ENCODE results near the gene MKNK1. TPM values are rescaled to one million over a fixed set of nuclear protein-coding genes. Genes with fewer than 3 reads are reported as not detected.

The MKNK1 gene
- total RNA-seq, 2 donors from 2014 or later, result 40.3 to 59.6 TPM

DNA sequence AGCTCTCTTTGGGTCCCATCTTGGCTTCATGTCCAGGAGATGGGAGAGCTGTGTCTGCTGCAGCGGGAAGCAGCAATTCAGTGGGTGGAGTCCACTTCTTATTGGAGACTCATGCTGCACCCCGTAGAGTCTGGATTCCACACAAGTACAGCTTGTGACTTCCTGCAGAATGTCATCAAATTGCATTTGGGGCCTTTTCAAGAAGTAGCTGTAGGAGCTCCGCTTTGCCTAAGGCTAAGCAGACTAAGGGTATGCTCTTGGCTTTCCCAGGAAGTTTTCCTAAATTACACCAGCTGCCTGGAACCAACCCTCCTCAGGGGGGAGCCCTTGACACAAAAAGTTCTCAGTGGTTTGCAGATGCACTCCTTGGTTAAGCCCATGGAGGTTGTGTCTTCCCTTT, 18.3 kb upstream of the MKNK1 start:
- DNase-seq (ENCODE audit: low spot score), result no peak
- intact Hi-C loops (cut with DNase I), result no loop called here

DNA sequence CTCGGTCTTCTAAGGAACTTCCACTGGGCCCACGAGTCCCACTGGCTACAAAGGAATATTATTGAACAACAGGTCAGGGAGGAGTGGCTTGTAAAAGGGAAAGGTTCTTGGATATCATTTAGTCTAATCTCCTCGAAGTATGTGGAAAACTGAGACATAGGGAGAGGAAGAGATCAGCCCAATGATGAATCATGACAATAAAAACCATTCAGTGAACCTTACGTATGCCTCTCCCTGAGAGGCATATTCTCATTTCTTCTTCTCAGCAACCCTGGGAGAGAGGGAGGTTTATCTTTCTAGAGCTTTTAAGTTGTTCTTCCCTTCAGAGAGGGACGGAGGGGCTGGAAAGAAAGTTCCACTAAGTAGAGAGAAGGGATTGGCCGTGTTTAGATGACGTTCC, 17.9 kb upstream of the MKNK1 start:
- intact Hi-C loops (cut with DNase I), result no loop called here
- DNase-seq (ENCODE audit: low spot score), result no peak

DNA sequence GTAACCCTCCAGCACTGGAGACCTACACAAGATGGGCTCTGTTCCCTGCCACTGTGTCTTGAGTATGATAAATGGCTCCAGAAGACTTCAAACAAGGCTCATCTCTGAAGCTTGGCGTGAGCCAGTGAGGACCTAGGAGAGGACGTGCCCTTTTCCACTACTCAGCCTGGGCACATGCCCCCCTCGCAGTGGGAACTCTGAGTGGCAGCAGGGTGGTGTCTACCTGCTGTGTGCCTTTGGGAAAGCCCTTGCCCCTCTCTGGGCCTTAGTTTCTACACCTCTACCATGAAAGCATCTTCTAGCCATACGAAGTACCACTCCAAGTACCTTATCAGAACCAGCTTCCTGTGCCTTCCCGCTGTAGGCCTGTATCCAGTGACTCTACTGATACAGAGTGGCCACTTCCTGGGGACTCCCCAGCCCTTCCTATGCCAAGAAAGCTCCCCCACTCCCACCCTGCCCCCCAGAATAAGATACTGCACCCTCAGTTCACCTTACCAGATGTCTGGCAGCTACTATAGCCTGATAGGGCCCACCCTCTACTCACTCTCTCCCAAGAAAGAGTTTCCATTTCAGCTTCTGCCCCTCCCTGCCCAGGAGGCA, 15.7 kb upstream of the MKNK1 start:
- intact Hi-C loops (cut with DNase I), result loop anchor here in 1 of 2 donors (5.0 kb wide), 1 partner anchor 103 kb away; no protein-coding TSS in a partner anchor
- no peak for DNase-seq (ENCODE audit: low spot score)

DNA sequence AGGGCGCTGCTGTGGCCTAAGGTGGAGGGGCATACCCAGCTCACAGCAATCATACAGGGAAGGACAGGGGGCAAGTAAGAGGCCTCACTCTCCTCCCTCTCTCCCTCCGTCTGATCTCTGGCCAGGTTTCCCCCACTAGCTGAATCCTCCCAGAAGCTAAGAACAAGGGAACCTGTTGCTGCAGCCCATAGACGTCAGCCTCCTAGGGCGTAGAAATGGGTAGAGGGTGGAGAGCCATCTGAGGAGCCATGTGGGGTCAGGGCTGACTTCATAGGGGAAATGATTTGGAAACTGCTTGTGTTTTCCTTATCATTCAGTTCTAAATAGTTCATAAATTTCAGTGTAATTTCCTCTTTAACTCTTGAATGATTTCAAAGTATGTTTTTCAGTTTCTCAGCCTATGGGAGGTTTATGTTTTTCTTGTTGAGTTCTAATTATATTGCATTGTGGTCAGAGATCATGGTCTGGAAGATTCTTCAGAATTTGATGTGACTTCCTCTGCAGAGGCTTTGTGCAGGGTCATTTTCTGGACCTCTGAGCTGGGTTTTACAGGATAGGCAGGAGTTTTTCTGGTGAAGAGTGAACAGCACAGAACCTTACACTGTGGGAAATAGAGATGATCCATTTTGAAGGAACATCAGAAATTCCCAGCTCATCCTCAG, 14.8 kb upstream of the MKNK1 start:
- no peak for DNase-seq (ENCODE audit: low spot score)
- intact Hi-C loops (cut with DNase I), result loop anchor here in 1 of 2 donors (5.0 kb wide), 1 partner anchor 103 kb away; no protein-coding TSS in a partner anchor

DNA sequence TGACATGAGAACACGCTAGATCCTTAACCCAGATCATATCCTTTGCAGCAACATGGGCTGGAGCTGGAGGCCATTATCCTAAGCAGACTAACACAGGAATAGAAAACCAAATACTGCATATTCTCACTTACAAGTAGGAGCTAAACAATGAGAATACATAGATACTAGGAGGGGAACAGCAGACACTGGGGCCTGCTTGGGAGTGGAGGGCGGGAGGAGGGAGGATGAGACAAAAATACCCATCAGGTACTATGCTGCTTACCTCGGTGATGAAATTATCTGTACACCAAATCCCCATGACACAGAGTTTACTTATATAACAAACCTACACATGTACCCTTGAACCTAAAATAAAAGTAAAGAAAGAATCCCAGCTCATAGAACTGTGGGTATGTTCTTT, 13.8 kb upstream of the MKNK1 start:
- intact Hi-C loops (cut with DNase I), result loop anchor here in 1 of 2 donors (5.0 kb wide), 1 partner anchor 104 kb away; no protein-coding TSS in a partner anchor
- no peak for DNase-seq (ENCODE audit: low spot score)

DNA sequence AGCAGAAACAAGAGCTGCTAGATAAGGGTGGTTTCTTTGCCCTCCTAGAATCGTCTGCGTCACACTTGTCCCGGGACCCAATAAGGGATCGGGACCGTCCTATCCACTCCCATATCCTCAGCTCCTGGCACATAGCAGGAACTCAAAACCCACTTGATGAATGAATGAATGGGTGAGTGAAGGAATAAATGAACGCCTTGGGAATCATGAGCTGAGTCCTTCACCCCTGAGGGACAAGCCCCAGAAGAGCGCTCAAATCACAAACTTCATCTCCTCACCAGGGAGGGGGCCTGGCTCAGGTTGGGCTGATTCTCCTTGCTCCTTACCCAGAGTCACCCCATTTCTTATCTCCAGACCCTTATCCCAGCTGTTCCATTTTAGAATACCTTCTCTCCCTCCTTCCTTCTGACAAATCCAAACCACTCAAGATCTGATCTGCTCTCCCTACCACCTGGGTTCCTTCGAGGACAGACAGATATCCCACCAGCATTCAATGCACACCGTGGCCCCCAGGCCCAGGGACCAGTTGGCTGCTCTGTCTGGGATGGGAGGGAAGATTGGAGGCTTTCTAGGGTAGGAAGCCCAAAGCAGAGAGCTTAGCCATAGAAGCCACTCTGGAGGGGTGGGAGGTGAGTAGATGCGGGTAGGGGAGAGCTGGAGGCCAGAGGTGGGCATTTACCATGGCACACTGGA, 13.2 kb upstream of the MKNK1 start:
- no peak for DNase-seq (ENCODE audit: low spot score)
- intact Hi-C loops (cut with DNase I), result loop anchor here in 1 of 2 donors (5.0 kb wide), 1 partner anchor 105 kb away; no protein-coding TSS in a partner anchor

DNA sequence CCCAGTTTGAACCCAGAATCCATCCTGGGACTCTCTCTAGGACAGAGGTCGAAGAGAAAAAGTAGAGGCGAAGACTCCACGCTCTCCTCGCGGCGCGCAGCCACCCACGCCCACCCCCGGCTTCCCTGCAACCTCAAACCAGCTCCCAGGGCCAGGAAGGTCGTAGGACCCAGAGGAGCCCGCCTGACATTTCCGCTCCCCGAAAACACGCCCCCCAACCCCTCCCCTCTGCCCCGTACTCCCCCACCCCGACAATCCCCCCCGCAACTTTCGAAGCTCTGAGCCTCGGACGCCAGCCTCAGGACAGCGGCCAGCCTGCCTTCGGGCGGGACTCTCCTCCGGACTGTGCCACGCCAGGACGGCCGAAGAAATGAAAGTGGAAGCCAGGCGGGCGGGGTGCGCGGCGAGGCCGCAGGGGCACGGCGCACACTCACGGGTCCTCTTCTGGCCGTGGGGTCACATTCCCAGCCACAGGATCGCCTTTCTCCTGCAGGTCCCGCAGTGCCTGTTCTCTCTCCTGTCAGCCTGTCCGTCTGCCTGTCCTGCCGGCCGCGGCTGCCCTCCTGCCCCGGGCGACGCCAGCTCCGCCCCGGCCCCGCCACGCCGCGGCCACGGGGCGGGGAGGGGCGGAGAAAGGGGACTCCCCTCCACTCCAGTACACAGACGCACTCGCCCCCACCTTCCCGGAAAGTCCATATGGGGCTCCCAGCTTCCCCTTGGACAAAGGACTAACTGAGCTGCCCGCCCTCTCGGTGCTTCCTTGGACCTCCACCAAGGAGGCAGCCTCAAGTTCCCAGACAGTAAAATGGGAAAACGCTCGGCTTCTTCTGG, 12.4 kb upstream of the MKNK1 start, which contains the start of gene MOB3C:
MOB3C (minus strand) TSS at position 535 of the 831 bp plus-strand sequence. CDS start 3,490 bp downstream, outside the sequence.
- DNase-seq (ENCODE audit: low spot score), result peak; percentile 96
- intact Hi-C loops (cut with DNase I), result loop anchor here in 1 of 2 donors (5.0 kb wide), 1 partner anchor 106 kb away; no protein-coding TSS in a partner anchor

DNA sequence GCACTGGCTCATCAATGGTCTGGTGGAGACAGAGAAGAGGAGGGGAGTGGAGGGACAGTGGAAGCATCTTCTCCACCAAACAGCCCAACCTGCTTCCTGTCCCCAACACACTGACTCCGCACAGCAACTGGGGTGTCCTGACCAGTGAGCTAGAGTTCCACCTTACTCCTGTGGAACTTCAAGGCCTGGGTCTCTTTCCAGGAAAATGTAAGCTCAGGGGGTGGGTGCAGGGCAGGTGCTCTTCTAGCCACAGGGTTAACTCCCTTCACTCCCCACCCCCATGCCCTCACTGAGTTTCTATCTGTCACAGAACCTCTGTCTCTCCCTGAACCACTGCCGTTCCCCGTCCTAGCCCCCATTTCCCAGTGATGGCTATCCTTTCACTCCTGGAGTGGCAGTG, 11.7 kb upstream of the MKNK1 start:
- DNase-seq (ENCODE audit: low spot score), result no peak
- intact Hi-C loops (cut with DNase I), result loop anchor here in 1 of 2 donors (5.0 kb wide), 1 partner anchor 107 kb away; no protein-coding TSS in a partner anchor

DNA sequence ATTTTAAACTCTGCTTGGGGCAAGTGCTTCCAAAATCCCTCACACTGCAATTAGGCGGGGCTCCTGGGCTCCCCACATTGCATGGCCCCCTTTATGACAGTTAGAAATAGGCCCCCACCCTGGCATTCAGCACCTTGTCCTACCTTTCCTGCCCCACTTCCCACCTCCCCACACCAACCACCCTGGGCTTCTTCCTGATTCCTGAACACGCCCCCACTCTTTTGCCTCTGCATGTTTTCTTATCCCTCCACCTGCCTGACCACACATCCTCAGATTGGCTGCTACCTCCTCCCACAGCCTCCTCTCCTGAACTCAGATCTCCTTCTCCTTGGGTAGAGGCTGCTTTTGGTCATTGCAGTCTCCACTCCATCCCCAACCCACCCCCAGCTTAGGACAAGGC, 11.0 kb upstream of the MKNK1 start:
- intact Hi-C loops (cut with DNase I), result loop anchor here in 1 of 2 donors (5.0 kb wide), 1 partner anchor 107 kb away; no protein-coding TSS in a partner anchor

DNA sequence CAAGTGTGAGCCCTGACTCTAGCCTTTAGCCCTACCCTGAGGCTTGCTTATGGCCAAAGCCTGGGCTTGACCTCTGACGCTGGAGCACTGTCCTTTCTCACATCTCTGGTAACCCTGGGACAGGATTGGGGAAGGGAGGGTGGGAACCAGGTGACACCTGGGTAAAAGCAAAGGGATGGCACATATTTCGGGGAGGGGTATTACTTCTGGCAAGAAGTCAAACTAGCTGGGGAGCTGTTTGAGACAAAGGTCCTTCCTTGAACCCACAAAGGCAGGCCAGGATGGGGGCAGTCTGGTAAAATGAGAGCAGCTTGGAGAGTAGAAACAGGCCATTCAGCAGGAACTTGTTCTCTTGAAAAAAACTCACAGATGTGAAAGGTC, 10.5 kb upstream of the MKNK1 start:
- no peak for DNase-seq (ENCODE audit: low spot score)
- intact Hi-C loops (cut with DNase I), result no loop called here

More for the DNA sequence above, 11.0 kb upstream of the MKNK1 start:
- no peak for DNase-seq (ENCODE audit: low spot score)

DNA sequence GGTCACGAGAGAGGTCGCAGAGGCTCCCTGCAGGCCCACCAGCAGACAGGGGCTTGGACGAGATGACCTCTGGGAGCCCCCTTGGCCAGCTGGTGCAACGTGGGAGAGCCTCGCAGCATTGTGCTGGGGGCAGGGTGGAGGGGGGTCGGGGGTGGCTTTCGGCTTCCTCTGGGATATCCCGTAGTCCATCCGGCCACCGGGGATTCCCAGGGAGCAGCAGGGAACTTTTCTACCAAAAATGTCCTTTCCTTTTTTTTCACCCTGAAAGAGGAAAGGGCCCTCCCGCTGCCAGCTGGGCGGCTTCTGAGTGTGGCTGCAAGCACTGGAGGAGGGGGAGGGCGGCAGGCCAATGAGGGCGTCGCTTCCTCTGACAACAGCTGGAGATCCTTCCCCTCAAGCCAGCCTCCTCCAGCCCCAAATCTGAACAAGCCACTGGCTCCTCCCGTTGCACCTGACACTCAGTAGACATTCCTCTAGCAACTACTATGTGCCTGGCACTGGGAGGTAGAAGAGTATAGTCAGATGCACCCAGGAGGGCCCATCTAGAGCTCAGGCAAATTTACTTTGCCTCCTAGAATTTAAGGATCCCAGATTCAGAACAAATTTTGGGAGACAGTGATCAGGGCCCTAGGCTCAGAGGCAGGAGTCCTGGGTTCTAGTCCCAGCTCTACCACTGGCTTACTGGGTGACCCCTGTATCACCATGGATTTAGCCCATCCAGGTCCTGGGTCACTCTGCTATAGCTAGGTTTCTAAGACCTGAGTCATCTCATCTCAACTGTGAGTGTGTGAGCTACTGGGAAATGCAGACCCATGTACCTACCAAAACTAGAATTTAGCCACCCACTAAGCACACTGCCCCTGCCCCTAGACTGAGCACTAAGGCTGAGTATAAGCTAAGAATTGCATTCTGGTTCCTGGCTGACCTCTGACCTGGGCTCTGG, 9.9 kb upstream of the MKNK1 start:
- intact Hi-C loops (cut with DNase I), result no loop called here
- DNase-seq (ENCODE audit: low spot score), result peak; percentile 97

DNA sequence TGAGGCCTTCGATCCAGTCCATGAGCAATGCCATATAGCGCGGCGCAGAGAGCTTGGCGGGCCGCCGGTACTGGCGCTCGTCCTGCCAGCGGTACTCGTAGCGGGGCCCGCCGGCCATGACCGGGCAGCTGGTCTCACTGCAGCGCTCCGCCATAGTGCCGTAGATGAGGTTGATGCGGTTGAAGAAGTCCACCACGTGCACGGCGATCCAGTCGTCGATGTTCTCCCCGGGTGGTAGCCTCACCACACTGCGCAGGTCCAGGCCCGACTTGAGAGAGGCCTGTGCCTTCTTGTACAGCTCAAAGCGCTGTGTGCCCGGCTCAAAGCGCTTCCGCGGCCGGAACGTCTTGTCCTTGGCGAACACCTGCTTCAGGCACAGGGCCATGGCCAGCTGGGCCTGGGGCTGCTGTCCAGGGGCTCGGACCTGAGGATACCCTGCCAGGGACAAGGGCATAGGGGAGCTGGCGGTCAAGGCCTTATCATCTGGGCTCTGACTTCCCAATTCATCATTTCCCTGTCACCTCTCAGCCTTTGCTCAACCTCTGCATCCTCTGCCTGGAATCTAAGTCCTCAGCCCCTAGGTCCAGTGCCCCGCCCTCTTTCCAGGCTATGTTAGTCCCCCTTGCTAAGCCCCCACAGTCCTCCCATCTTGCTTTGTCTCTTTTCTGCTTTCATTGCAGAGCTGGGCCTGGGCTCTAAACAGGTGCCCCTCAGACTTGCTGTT, 9.0 kb upstream of the MKNK1 start:
- intact Hi-C loops (cut with DNase I), result no loop called here
- DNase-seq (ENCODE audit: low spot score), result no peak

DNA sequence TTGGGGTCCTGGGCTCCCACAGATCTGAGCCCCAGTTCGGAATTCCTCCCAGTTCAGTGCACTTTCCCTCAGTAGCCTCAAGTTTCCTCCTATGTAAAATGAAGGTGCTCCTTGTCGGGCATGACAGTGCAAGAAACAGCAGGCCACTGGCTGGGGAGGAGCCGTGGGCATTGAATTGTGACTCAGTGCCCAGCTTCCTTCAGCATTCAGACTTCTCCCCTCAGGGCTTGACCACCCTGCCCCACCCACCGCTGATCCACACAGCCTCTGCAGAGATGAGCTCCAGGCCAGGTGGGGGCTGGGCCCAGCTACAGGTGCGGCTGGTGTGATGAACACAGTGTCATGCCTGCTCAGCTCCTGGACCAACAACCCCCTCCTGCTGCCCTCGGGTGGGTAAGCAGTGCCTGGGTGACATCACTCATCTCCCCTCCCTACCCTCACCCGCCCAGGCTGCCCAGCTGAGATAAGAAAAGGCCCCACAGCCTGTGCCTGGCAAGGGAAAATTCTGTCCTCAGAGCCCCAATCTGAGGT, 7.7 kb upstream of the MKNK1 start:
- intact Hi-C loops (cut with DNase I), result no loop called here
- DNase-seq (ENCODE audit: low spot score), result no peak

DNA sequence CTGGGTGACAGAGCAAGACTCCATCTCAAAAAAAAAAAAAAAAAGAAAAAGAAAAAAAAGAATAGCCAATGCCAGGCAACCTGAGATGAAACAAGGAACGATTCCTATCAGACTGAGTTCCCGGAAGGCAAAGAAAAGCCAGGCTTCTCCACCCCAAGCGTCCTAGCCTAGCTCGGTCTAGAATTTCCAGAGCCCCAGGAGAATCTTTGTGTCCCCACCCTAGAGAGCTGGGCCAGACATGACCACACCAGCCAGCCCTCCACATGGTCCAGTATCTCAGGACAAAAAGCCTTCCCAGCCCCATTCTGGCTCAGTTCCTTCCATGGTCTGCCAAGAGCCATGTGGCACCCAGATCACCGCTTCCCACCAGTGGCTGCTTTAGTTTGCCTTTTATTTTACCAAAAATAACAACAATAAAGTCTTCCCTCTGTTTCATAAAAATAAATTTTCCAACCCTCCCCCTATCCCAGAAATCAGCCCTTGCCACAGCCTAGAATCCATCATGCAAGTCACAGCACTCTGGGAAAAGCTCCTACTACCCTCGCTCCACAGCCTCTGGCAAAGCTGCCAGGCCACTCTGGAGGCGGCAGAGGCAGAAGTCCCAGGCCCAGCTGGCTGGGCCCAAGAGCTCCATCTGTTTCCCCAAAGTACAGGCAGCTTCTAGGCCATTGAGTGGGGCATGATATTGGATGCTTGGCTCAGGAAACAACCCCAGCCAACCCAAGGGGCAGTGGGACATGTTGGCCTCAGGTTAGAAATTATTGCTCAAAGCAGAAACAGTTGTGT, 3.5 kb upstream of the MKNK1 start:
- intact Hi-C loops (cut with DNase I), result no loop called here
- DNase-seq (ENCODE audit: low spot score), result peak; percentile 88

DNA sequence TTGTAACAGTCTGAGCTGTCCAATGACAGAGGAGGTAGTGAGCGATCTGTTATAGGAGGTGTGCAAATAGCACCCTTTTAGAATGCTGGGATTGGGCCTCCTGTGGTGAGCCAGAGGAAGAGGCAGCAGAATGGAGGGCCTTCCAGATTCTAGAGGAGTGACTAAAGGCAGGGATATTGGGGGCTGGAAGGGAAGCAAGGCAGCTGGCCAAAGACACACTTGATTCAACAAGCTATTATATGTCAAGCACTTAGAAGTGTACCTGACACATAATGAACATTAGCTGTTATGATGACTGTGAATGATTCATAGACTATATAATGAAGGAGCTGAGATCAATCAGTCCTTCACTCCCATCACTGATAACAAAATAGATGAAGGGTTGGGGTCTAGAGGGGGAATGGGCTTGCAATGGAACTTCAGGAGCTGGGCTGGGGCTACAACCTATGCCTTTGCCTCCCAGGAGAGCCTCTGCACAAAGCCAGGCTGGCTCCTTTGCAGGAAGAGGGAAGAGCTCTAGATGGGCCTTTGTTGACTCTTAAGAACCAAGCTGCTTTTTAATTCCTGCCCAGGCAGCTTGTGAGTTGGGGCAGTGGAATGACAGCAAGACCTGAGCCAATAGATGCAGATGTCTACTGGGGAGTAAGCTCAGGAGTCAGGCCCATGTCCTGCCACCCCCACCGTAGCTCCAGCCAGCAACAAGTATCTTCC, 2.3 kb upstream of the MKNK1 start:
- intact Hi-C loops (cut with DNase I), result no loop called here

DNA sequence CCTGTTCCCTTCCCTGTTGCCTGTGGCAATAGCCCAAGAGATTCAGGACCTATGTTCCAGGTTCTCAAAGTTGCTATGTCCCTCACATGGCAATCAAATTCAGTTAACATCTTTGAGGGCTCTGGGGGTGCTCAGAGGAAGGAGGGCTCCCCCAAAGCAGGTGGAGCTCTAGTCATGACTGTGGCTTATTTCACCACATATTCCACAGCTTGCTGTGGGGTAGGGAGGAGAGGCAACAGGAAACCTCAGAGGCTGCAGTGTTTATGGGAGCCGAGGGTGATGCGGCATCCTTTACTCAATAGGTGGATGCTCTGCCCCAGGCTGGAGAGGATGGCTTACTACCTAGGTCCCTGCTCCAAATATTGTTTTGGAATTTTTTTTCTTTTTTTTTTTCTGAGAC, 1.2 kb upstream of the MKNK1 start:
- no peak for DNase-seq (ENCODE audit: low spot score)
- intact Hi-C loops (cut with DNase I), result no loop called here

More for the DNA sequence above, 2.3 kb upstream of the MKNK1 start:
- DNase-seq (ENCODE audit: low spot score), result no peak
